GM18861 (cell line): ENCODE data around the gene SUPT5H.

Source experiments
- ATAC-seq: cut with Tn5 transposase; IDR thresholded peaks from one replicate; pipeline ENCODE4 v1.9.1; 2021; ENCODE audit not compliant: unreplicated experiment

The SUPT5H gene

DNA sequence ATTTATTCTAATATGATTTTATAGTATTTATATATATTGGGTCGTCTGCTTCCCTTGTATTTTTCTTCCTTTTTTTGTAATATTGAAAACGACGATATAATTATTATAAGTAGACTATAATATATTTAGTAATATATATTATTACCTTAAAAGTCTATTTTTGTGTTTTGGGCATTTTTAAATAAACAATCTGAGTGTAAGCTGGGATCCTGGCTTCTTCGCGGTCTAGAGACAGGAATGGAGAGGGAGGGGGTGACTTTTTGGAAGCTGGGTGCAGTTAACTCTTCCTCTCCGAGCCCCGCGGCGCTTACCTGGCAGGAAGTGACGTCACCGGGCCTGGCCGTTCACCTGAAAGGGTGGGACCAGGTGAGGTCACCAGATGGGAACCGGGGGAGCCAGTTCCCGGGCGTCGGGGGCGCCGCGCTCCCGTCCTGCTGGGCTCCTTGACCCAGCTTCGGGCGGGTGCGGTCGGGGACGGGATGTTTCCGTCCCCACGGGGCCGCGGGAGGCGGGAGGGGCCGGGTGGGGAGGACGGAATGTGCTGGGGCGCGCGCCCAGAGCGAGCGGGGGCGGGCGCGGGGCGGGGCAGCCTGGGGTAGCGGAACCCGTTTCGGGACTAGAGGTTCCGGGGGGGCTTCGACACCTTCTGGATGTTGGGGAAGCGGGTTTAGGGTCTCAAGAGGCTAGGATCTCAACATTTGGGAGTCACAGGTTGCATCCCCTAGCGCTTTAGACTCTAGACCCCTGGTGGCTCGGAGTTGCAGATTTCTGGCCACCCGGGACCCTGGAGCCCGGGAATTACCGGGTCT lies 36.0 kb upstream of the SUPT5H start:
- no peak for ATAC-seq

DNA sequence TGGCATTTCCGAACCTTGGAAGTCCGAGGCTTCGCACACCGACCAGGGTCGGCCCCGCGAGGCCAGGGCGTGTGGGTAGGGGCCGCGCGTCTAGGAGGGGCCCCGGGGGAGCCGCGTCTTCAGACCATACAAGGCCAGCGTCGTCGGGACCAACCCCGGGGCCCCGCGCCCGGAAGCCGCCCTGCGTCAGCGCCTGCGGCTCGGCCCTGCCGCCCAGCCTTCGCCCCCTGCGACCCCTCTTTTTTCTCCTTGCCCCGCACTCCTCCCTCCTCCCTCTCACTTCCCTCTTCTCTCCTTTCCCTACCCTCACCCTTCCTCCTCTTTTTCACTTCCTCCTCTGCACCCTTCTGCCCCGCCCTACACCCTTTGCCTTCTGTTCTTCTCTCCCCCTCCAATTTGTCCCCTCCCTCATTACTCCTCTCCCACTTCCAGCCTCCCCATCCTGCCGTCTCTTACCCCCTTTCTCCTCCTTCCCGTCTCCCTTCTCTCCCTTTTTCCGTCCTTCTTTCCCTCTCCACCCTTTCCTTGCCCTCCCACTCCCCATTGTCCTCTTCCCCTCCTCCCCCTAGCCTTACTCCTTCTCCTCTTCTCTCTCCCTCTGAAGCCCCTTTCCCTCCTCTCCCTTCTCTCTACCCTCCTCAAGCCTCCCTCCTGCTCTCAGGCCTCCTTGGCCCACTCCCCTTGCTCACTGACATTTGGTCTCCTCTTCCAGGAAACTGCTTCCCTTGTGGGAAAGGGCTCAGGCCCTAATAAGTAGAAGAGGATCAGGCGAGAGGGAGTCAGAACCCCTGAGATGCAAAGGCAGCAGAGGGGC lies 35.2 kb upstream of the SUPT5H start:
- no peak for ATAC-seq

DNA sequence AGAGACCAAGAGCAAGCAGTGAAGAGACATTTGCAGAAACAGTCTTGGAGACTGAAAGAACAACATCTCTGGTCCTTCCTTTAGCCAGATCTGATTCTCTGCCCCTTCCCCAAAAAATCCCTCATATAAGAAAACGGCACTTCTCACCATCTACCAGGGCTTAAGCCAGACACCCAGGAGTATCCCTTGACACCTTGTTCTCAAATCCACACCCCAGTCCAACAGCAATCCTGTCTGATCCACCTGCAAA lies 34.6 kb upstream of the SUPT5H start:
- ATAC-seq, result no peak

DNA sequence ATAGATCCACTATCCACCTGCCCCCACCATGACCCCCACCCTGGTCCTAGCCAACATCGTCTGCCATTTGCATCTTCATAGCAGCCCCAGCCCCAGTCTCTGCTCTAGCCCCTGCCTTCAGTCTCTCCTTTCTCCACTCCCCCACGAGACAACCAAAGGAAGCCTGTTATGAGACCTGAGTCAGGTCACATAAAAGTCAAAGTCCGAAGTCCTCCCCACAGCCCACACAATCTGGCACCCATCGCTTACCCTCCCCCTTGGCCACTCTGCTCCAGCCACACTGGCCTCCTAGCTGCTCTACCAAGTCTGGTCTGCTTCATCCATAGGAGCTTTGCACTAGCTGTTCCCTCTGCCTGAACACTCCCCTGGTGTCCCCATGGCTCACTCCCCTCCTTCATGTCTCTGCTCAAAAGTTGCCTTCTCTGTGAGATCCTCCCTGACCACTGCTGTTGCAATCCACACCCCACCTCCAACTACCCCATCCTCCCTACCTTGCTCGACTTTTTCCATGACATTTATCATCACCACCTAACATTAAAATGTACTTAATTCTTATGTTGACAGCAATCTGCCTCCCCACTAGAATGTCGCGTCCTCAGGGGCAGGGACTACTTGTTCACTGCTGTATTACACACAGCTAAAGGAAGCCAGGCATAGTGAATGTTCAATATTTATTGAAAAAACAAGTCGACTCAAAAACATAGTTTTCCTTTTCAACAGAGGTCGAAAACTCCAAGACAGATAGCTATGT lies 34.1 kb upstream of the SUPT5H start:
- ATAC-seq, result no peak

DNA sequence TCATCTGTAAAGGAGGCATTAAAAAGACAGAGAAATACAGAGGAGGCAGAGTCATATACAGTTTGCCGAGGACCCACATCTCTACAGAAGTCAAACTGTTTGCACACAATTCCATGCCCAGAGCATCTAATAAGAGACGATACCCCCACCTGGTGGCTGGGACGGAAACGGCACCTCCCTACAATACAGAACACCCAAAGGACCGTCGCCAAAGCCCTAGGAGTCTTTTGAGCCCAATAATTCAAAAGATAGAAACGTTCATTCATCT lies 33.6 kb upstream of the SUPT5H start:
- peak; percentile 26 for ATAC-seq

DNA sequence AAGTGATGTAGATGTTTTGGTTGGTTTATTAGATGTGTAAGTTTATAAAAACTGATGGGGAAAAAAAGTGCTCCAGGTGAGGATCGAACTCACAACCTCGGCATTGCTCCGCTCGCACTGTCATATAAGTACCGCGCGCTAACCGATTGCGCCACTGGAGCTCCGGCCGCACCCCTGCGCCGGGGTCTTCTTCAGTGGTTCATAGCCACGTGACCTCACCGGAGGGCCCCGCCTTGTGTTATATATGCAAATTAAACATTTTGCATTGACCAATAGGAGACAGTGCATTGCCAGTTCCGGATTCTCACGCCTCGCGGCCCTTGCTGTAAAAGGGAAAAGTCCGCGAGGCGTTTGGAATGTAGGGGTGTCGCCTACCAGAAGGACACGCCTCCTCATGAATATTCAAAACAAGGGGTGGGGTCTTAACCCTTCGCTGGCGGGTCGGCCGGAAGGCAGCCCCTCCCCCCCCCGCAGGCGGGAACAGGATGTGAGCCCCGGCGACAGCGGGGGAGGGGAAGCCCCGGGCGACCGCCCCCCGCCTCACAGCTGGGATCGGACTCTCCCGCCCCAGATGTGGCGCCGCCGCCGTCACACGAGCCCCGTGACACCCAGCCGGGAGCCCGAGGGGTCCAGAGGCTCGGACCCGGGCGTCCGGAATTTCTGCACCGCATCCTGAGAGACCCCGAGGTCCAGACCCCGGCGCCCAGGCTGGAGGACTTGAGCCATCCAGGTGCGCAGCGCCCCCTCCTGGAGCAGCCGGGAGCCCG lies 33.1 kb upstream of the SUPT5H start, which contains the start of gene PLEKHG2:
Gene PLEKHG2, plus strand, starts transcription at position 570 of the 767 bp plus-strand sequence. CDS start 1,418 bp downstream, outside the sequence.
- ATAC-seq, result peak; percentile 51

DNA sequence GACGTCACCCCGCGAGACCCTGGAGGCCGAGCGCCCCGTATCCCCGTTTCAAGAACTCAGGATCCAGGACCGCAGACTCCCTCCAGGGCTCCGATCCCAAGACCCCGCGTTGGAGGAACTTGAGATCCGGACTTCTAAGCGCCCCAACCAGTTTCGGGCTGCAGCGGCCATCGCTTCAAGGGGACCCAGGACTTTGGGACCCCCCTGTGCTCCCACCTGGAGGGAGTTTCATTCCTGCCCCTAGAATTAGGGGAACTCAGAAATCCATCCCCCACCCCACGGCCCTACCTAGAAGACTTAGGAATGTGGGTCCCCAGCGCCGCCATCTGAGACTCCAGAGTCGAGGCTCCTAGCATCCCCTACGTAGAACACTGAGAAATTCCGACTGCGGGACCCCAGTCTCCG lies 32.5 kb upstream of the SUPT5H start:
- no peak for ATAC-seq

DNA sequence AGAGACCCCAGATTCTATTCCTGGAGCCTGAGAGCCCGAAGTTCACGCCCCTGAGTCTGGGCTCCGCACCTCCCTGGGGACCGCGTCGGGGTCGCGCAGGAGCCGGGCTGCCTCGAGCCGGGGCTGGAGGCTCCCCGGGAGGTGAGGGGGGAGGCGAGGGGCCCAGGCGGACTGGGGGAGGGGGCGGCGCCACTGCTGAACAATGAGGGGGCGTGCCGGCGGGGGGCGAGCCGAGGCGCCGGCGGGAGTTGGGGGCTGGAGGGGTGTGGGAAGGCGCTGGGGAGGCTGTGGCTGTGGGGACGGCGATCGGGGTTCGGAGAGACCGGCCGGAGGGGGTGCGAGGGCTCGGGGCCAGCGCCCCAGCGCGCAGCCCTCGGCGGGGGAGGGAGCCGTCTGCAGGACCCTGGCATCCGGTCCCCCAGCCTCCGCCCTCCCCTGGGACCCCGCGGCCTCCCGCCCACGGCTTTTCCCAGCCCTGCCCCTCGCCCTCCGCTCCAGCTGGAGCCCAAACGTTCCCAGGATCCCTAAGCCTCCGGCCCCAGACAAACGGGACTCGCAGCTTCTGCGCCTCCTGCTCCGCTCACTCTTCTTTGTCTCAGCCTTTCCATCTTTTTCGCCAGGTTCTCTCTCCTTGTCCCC lies 32.0 kb upstream of the SUPT5H start:
- no peak for ATAC-seq

DNA sequence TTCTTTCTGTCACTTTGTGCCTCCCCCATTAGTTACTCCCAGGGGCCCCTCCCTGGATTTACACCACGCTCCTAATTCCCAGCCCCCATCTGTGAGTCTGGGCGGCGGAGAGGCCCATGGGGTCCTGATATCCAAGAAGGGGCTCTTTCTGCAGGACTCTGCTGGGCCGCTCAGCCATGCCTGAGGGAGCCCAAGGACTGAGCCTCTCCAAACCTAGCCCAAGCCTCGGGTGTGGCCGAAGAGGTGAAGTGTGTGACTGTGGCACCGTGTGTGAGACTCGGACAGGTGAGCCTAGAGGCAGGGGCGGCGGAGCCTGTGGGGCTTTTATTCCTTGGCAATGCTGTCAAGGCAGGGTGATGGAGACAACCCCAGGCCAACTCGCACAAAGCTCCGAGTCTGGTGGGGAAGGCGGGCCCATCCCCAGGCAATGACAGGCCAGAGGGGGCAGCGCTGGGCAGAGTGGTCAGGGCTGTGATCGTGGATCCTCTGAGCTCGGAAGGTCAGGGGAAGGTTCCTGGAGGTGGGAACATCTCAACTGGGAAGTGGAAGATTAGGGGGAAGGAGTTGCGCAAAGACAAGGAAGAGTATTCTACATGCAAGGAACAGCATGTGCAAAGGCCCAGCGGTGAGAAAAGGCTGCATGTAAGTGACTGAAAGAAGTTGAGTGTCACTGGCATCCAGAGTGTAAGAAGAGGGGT lies 31.3 kb upstream of the SUPT5H start:
- no peak for ATAC-seq

DNA sequence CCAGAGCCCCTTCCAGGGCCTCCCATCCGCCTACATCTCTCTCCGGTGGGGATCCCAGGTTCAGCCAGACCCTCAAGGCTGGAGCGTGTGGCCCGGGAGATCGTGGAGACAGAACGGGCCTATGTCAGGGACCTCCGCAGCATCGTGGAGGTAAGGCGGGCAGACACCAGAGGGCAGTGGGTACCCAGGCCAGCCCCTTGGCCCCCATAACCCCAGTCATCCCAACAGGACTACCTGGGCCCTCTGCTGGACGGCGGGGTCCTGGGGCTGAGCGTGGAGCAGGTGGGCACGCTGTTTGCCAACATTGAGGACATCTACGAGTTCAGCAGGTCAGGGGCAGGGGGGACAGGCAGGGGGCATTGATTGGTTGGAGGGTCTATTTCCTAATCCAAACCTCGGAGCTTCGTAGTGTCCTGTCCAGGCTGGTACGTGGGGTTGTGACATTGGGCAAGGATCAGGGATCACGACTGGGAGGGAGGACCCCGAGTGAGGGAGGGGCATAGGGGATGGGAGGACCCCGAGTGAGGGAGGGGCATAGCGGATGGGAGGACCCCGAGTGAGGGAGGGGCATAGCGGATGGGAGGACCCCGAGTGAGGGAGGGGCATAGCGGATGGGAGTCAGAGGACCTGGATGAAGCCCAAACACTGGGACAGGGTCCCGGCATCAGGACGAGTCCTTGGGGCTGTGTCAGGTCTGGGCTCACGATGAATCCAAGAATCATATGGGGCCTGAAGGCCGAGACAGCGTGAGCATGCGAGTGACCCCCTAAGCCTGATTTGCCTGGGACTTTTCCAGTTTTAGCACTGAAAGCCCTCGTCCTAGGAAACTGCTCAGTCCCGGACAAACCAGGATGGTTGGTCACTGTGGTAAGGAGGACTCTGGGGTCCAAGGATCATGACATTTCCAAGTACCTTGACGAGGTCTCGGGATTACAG lies 30.0 kb upstream of the SUPT5H start:
- no peak for ATAC-seq

DNA sequence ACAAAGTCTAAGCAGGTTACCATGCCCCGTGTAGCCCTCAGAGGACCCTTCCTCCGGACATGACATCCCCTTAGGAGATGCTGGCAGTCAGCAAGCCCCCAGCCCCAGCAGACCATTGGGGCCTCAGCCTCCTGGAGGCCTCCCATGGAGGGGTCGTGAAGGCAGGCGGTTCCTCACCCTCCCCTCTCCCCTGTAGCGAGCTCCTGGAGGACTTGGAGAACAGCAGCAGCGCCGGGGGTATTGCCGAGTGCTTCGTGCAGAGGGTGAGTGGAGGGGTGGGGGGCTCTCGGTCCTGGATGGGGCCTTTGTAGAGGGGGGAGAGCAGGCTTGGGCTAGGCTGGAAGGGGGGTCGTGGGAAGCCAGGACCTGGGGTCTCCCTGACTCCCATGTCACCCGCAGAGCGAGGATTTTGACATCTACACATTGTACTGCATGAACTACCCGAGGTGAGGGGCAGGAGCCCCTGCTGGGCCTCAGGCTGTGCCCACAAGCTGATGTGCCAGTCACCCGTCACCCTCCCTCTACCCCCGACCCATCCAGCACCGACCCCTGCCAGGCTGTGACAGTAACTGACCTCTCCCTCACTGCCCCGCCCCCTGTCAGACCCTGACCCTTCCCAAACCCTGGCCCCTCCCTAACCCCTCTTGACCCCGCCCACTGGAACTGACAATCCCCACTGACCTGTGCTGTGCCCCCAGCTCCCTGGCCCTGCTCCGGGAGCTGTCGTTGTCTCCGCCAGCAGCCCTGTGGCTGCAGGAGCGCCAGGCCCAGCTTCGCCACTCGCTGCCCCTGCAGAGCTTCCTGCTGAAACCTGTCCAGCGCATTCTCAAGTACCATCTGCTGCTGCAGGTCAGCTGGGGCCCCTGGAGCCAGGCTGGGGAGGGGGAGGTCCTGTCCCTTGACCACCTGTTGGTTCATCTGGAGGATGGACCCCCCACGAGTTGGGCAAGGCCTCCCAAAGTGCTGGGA lies 28.9 kb upstream of the SUPT5H start:
- ATAC-seq, result no peak

DNA sequence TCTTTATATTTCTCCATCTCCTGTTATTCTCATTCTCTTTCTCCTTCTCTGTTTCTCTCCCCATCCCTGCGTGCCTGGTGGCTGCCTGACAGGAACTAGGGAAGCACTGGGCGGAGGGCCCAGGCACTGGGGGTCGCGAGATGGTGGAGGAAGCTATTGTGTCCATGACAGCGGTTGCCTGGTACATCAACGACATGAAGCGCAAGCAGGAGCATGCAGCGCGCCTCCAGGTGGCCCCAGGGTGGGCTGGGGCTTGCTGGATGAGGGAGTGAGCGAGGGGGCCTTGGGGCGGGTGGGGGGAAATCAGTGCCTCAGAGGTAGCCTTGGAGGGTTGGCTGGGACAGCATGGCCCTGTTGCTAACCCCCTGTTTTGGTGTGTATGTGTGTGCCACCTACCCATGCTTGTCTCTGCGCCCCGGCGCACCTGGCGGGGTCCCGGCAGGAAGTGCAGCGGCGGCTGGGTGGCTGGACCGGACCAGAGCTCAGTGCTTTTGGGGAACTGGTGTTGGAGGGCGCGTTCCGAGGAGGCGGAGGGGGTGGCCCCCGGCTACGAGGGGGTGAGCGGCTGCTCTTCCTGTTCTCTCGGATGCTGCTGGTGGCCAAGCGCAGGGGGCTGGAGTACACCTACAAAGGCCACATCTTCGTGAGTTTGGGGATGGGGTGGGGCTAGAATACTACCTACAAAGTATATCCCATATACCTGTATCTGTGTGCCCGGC lies 27.8 kb upstream of the SUPT5H start:
- ATAC-seq, result no peak

DNA sequence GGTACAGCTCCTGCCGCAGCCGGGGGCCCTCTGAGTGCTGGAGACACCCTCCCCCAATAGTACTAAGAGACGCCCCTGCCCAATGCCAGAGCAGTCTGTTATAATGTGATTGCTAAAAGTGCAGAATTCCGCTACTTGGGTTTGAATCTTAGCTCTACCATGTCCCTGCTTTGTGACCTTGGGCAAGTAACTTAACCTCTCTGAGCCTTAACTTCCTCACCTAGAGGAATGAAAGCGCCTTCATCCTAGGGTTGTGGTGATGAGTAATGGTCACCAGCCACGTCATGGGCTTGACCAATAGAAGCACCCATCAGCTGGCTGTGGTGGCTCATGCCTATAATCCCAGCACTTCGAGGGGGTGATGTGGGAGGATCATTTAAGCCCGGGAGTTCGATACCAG lies 26.4 kb upstream of the SUPT5H start:
- no peak for ATAC-seq

DNA sequence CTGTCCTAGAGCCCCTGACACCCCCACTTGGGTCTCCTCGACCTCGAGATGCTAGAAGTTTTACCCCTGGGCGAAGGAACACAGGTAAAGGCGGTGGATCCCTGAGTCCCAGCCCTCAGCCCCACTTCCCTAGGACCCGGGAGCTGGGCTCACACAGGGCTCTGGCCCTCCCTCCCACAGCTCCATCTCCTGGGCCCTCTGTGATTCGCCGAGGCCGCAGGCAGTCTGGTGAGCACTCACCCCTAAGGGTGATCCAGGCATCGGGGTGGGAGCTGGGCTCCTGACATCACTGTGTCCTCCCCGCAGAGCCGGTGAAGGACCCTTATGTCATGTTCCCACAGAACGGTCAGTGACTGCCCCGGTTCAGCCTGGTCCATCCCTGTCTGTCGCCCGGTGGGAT lies 24.6 kb upstream of the SUPT5H start:
- ATAC-seq, result no peak

DNA sequence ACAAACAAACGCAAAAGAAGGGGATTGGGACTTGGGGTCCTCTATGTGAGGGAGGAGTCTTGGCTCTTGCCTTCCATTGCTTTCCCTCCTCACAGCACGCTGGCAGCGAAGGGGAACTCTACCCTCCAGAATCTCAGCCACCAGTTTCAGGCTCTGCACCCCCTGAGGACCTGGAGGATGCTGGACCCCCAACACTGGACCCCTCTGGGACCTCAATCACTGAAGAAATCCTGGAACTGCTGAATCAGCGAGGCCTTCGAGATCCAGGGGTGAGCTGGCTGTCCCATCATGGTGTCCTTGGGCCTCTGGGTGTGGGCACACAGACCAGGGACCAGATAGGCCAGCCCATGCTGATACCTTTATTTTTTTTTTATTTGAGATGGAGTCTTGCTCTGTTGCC lies 23.4 kb upstream of the SUPT5H start:
- ATAC-seq, result no peak

DNA sequence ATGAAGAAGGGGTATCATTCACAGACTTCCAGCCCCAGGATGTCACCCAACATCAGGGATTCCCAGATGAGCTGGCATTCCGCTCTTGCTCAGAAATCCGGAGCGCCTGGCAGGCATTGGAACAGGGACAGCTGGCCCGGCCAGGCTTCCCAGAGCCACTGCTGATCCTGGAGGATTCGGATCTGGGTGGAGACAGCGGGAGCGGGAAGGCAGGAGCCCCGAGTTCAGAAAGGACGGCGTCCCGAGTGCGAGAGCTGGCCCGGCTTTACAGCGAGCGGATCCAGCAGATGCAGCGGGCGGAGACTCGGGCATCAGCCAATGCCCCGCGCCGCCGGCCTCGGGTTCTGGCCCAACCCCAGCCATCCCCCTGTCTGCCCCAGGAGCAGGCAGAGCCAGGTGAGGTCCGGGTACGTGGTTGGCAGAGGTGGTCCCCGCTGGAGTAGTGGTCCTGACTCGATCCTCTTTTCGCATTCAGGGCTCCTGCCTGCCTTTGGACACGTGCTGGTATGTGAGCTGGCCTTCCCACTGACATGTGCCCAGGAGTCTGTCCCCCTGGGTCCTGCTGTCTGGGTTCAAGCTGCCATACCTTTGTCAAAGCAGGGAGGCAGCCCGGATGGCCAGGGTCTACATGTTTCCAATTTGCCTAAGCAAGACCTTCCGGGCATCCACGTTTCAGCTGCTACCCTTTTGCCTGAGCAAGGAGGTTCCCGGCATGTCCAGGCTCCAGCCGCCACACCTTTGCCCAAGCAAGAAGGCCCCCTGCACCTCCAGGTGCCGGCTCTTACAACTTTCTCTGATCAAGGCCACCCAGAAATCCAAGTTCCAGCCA lies 21.9 kb upstream of the SUPT5H start:
- ATAC-seq, result no peak
